Measurements from ENCODE around the gene FAM170B. TPM values are rescaled to one million over a fixed set of nuclear protein-coding genes. Genes with fewer than 3 reads are reported as not detected.

The FAM170B gene
- total and polyA plus RNA-seq, 2 experiments from 2014 or later, result not detected

DNA sequence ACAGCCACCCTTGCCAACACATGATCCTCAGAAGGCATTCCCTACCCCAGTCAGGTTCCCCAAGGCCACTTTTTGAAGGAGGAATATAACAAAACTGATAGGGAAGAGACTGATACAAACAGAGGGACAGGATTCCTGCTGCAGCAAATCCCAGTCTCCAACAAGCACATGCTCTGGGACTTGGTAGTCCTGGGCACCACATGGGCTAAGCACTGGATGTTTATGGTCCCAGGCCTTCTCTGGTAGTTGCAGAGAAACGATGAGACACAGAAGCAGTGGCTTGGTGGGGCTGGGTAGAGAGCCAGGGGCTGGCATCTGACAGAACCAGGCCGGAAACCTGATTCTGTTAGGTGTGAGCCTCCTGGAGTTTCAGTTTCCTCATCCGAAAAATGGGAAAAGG is 21.7 kb downstream of the FAM170B start:
- WGBS, 2 experiments (ENCODE audit: low coverage in 1 of 2, low lambda C conversion rate in 2 of 2, missing lambda C conversion rate in 2 of 2), result 57 to 63% methylated on average over 3 of the region's 3 CpGs
- Histone ChIP-seq H3K4me2 (ENCODE audit: unreplicated experiment) (no peak overlapping the region), H3K27me3 (replicated peaks; ENCODE audit: insufficient read depth) (no peaks in the 10 kb centered on the region)

DNA sequence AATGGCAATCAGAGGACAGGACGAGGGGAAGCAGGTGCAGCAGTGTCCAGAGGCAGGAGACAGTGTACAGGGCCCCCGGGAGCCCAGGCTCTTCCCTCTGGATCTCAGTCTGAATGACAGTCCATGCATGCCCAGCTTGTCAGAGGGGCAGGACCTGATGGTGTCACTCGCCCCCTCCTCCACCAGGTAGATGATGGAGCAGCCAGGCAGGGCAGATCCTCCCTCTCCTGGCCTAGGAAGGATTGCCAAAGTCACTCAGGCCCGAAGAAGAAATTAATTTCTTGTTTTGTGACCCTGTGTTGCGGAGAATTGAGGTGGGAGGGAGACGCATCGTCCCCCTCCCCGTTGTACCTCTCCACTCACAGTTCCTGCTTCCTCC is 22.5 kb downstream of the FAM170B start:
- 77 to 80% methylated on average over 8 of the region's 8 CpGs for WGBS, 2 experiments (ENCODE audit: low coverage in 1 of 2, low lambda C conversion rate in 2 of 2, missing lambda C conversion rate in 2 of 2)
- H3K27me3 ChIP-seq (replicated peaks; ENCODE audit: insufficient read depth), result no peaks in the 10 kb centered on the region
- no peak overlapping the region for H3K9ac ChIP-seq
- no peaks in the 10 kb centered on the region for H3K9me2 ChIP-seq (ENCODE audit: insufficient read depth)
- H3K27ac ChIP-seq, result no peak overlapping the region
- no peaks in the 10 kb centered on the region for H4K20me1 ChIP-seq (ENCODE audit: insufficient read depth)
- H3K4me3 ChIP-seq, result no peak overlapping the region
- H3K9me3 ChIP-seq (ENCODE audit: low read depth), result no peaks in the 10 kb centered on the region
- peaks cover 53% of the 10 kb centered on the region for H3K79me2 ChIP-seq (ENCODE audit: insufficient read depth)
- no peak for DNase-seq
- TF ChIP-seq EZH2phosphoT487 (IDR thresholded peaks at IDR 0.05; ENCODE audit: insufficient read depth, low read depth) (no peak), EZH2 (IDR thresholded peaks at IDR 0.05; ENCODE audit: insufficient read depth, poor library complexity, severe bottlenecking) (no peak)
- no peak overlapping the region for H3K4me2 ChIP-seq (ENCODE audit: unreplicated experiment)
- in situ Hi-C loops (cut with MboI), result no loop called here
- no peaks in the 10 kb centered on the region for H3K36me3 ChIP-seq (ENCODE audit: low read depth)
- no peak overlapping the region for H2AFZ ChIP-seq
- H3K4me1 ChIP-seq (ENCODE audit: insufficient read depth), result peaks cover 38% of the 10 kb centered on the region
- H3F3A ChIP-seq (ENCODE audit: insufficient read depth), result peaks cover 6% of the 10 kb centered on the region

More for the DNA sequence above, 21.7 kb downstream of the FAM170B start:
- Histone ChIP-seq H3K9me2 (ENCODE audit: insufficient read depth) (no peaks in the 10 kb centered on the region), H3K4me1 (ENCODE audit: insufficient read depth) (peaks cover 32% of the 10 kb centered on the region), H3K79me2 (ENCODE audit: insufficient read depth) (peaks cover 49% of the 10 kb centered on the region), H2AFZ (no peak overlapping the region), H3F3A (ENCODE audit: insufficient read depth) (peaks cover 6% of the 10 kb centered on the region), H3K4me3 (no peak overlapping the region), H4K20me1 (ENCODE audit: insufficient read depth) (no peaks in the 10 kb centered on the region), H3K9ac (no peak overlapping the region), H3K36me3 (ENCODE audit: low read depth) (no peaks in the 10 kb centered on the region), H3K27ac (no peak overlapping the region), H3K9me3 (ENCODE audit: low read depth) (no peaks in the 10 kb centered on the region)
- in situ Hi-C loops (cut with MboI), result no loop called here
- no peak for DNase-seq
- no peak for TF ChIP-seq EZH2phosphoT487 (IDR thresholded peaks at IDR 0.05; ENCODE audit: insufficient read depth, low read depth)

DNA sequence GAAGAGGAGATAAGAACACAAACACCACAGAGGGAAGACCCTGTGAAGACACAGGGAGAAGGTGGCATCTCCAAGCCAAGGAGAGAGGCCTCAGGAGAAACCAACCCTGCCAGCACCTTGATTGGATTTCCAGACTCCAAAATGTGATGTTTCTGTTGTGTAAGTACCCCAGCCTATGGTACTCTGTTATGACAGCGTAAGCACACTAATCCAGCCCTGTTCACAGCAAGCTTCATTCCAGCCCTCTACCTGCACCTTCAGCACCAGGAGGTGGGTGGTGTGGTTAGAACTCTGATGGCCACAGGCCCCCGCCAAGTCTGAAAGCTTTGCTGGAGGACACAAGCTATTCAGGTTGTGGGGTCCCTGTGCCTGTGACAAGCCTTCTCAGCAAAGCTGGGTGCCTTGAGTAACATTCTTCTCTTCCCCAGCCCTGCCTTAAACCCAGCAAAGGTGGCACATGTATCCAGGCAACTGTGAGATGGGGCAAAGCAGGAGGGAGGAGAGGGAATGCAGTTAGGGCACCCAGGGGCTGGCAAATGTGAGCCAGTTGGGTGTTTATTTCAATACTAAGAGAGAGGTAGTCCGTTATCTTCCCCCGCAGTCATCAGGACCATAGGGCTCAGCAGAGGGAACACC is 23.0 kb downstream of the FAM170B start:
- DNase-seq, result no peak
- Histone ChIP-seq H3K4me1 (ENCODE audit: insufficient read depth) (peaks cover 40% of the 10 kb centered on the region), H3K4me3 (no peak overlapping the region), H3F3A (ENCODE audit: insufficient read depth) (peaks cover 6% of the 10 kb centered on the region), H3K9me3 (ENCODE audit: low read depth) (no peaks in the 10 kb centered on the region), H3K27ac (no peak overlapping the region), H3K27me3 (replicated peaks; ENCODE audit: insufficient read depth) (no peaks in the 10 kb centered on the region), H2AFZ (no peak overlapping the region), H3K36me3 (ENCODE audit: low read depth) (no peaks in the 10 kb centered on the region), H4K20me1 (ENCODE audit: insufficient read depth) (no peaks in the 10 kb centered on the region), H3K4me2 (ENCODE audit: unreplicated experiment) (no peak overlapping the region), H3K9ac (no peak overlapping the region), H3K79me2 (ENCODE audit: insufficient read depth) (peaks cover 58% of the 10 kb centered on the region), H3K9me2 (ENCODE audit: insufficient read depth) (no peaks in the 10 kb centered on the region)
- in situ Hi-C loops (cut with MboI), result no loop called here
- whole genome bisulfite sequencing, 2 experiments (ENCODE audit: low coverage in 1 of 2, low lambda C conversion rate in 2 of 2, missing lambda C conversion rate in 2 of 2), result 97 to 99% methylated on average over 4 of the region's 4 CpGs
- TF ChIP-seq EZH2 (IDR thresholded peaks at IDR 0.05; ENCODE audit: insufficient read depth, poor library complexity, severe bottlenecking) (no peak), EZH2phosphoT487 (IDR thresholded peaks at IDR 0.05; ENCODE audit: insufficient read depth, low read depth) (no peak)

DNA sequence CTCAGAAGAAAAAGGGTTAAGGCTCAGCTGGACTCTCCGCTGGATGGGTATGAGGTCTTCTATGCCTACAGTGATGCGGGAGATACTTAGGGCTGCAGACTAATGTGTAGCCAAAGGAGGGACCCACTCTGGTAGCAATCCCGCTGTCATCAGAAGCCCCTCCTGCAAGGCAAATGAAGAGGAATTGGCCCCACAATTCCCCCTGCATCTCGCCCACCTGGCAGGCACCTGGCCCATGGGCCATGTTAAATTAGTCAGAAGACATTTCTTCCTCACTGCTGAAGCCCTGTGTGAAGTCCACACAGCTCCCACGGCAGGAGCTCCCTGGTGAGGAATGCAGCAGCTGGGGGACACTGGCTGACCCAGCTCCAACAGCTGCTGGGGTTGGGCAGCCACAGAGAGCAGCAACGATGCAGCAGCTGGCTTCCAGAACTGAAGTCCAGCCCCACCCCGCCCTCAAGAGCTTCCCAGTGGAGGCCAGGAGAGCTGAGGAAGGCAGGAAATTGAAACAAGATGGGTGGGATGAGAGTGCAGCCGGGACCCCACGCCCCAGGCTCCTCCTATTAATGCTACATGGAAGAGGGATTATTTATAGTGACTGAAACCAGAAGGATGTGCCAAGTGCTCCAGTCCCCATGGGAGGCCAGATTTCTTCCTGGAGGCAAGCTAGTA is 24.0 kb downstream of the FAM170B start:
- DNase-seq, result peak; percentile 81
- 33 to 37% methylated on average over 9 of the region's 9 CpGs for WGBS, 2 experiments (ENCODE audit: low coverage in 1 of 2, low lambda C conversion rate in 2 of 2, missing lambda C conversion rate in 2 of 2)
- in situ Hi-C loops (cut with MboI), result no loop called here

More for the DNA sequence above, 24.0 kb downstream of the FAM170B start:
- TF ChIP-seq EZH2phosphoT487 (IDR thresholded peaks at IDR 0.05; ENCODE audit: insufficient read depth, low read depth) (no peak), EZH2 (IDR thresholded peaks at IDR 0.05; ENCODE audit: insufficient read depth, poor library complexity, severe bottlenecking) (no peak)
- H3K27me3 ChIP-seq (replicated peaks; ENCODE audit: insufficient read depth), result no peaks in the 10 kb centered on the region
- no peaks in the 10 kb centered on the region for H3K9me3 ChIP-seq (ENCODE audit: low read depth)
- H3K9me2 ChIP-seq (ENCODE audit: insufficient read depth), result no peaks in the 10 kb centered on the region
- no peak overlapping the region for H3K27ac ChIP-seq
- H2AFZ ChIP-seq, result no peak overlapping the region
- peaks cover 6% of the 10 kb centered on the region for H3F3A ChIP-seq (ENCODE audit: insufficient read depth)
- no peaks in the 10 kb centered on the region for H3K36me3 ChIP-seq (ENCODE audit: low read depth)
- peak overlapping the region; percentile 16 for H3K4me2 ChIP-seq (ENCODE audit: unreplicated experiment)
- H4K20me1 ChIP-seq (ENCODE audit: insufficient read depth), result no peaks in the 10 kb centered on the region
- H3K4me3 ChIP-seq, result no peak overlapping the region
- H3K9ac ChIP-seq, result no peak overlapping the region
- peaks cover 61% of the 10 kb centered on the region for H3K79me2 ChIP-seq (ENCODE audit: insufficient read depth)
- peaks cover 40% of the 10 kb centered on the region for H3K4me1 ChIP-seq (ENCODE audit: insufficient read depth)
